Jurkat, Clone E6-1 (cell line): Measurements from ENCODE around the gene LRP5.

Experiments
- DNase-seq: peaks from one replicate; pipeline ENCODE4 v3.0.0-alpha.2; 2011; ENCODE audit warnings: low read depth, low spot score
- H3K4me3 ChIP-seq: 2 replicates; pipeline ENCODE4 v1.5.1; 2011; ENCODE audit warnings: mild to moderate bottlenecking, low read length, control low read depth, moderate library complexity

The LRP5 gene

GRCh38 chr11:68354148-68354872 is 41.9 kb downstream of the LRP5 start:
- no peak overlapping the region for H3K4me3 ChIP-seq
- DNase-seq: no peak

GRCh38 chr11:68355471-68355870 is 43.1 kb downstream of the LRP5 start:
- no peak for DNase-seq
- no peak overlapping the region for H3K4me3 ChIP-seq

- DNase-seq: no peak
- H3K4me3 ChIP-seq: no peak overlapping the region
Measured at GRCh38 chr11:68357568-68357967, 45.2 kb downstream of the LRP5 start.

- H3K4me3 ChIP-seq: no peak overlapping the region
- no peak for DNase-seq
Measured at GRCh38 chr11:68358416-68358815, 46.0 kb downstream of the LRP5 start.

DNA sequence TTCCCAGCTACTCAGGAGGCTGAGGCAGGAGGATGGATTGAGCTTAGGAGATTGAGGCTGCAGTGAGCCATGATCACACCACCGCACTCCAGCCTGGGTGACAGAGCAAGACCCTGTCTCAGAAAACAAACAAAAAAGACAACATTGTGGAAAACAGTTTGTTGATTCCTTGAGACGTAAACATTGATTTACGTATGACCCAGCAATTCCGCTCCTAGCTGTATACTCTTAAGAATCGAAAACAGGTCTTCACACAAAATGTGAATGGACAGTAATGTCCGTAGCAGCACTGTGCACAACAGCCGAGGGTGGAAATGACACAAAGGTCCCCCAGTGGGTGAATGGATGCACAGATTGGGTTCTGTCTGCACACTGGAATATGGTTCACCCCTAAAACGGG is 49.3 kb downstream of the LRP5 start:
- no peak overlapping the region for H3K4me3 ChIP-seq

GRCh38 chr11:68362801-68363379 is 50.5 kb downstream of the LRP5 start:
- H3K4me3 ChIP-seq: no peak overlapping the region
- no peak for DNase-seq

More for the DNA sequence above, 49.3 kb downstream of the LRP5 start:
- DNase-seq: no peak

- DNase-seq: no peak
- no peak overlapping the region for H3K4me3 ChIP-seq
Measured at GRCh38 chr11:68363776-68364175, 51.4 kb downstream of the LRP5 start.

DNA sequence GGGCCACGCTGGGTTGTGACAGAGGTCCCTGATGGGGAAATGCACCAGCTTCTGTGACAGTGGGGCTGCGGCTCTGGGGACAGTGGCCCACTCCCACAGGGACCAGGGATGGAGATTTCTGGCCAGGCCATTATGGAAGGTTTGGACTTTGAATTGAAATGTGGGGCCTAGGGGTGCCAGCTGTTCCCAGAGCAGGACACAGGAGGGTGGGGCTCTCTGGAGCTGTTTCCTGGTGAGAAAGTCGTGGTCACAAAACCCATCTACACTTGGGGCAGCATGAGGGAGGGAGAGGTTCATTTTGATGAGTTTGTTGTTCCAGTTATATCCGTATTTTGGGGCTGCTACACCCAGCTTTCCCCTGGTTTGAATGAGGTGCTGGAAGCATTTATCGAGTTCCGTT is 52.2 kb downstream of the LRP5 start:
- DNase-seq: no peak
- no peak overlapping the region for H3K4me3 ChIP-seq

- no peak overlapping the region for H3K4me3 ChIP-seq
- no peak for DNase-seq
Measured at GRCh38 chr11:68365943-68366435, 53.6 kb downstream of the LRP5 start.

DNA sequence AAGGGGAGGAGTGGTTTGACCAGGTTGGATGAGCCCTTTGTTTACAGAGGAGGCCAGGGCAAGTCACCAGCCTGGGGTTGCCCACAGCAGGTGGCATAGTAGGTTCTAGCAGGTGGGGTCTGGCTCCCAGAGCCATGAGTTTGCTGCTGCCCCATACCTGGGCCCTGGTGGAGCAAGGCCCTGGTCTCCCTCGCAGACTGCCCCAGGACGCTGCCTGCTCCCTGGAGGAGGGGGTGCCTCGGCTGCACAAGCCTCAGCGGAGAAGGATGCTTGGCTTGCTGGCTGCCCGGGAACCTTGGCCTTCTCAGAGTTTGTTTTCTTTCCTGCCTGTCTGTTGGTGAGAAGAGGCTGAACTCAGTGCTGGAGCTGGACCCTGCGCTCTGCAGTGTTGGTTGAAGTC is 54.9 kb downstream of the LRP5 start:
- DNase-seq: no peak
- H3K4me3 ChIP-seq: no peak overlapping the region

DNA sequence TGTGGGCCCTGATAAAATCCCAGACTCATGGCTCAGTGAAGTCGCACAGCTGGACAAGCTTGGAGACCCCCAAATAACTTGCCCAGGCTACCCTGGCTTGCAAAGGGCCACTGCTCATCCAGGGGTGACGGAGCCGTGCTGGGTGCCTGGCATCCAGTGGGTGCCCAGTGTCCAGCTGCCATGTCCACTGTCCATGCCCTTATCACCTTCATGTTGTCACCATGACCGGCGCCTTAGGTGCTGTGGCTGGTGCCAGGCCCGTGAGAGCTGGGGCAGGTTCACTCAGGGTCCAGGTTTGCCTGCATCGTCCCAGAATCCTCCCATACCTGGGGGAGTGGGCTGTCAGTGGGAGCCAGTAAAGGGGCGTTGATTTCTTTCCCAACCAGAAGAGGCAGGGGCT is 57.4 kb downstream of the LRP5 start:
- DNase-seq: no peak
- no peak overlapping the region for H3K4me3 ChIP-seq

GRCh38 chr11:68370211-68371111 is 58.1 kb downstream of the LRP5 start:
- DNase-seq: no peak
- no peak overlapping the region for H3K4me3 ChIP-seq

GRCh38 chr11:68371171-68372041 is 59.0 kb downstream of the LRP5 start:
- DNase-seq: no peak
- H3K4me3 ChIP-seq: no peak overlapping the region

GRCh38 chr11:68372114-68372513 is 59.7 kb downstream of the LRP5 start:
- no peak overlapping the region for H3K4me3 ChIP-seq
- DNase-seq: no peak

GRCh38 chr11:68372625-68373024 is 60.2 kb downstream of the LRP5 start:
- DNase-seq: no peak
- no peak overlapping the region for H3K4me3 ChIP-seq

- DNase-seq: no peak
- no peak overlapping the region for H3K4me3 ChIP-seq
Measured at GRCh38 chr11:68373189-68373814, 60.9 kb downstream of the LRP5 start.

DNA sequence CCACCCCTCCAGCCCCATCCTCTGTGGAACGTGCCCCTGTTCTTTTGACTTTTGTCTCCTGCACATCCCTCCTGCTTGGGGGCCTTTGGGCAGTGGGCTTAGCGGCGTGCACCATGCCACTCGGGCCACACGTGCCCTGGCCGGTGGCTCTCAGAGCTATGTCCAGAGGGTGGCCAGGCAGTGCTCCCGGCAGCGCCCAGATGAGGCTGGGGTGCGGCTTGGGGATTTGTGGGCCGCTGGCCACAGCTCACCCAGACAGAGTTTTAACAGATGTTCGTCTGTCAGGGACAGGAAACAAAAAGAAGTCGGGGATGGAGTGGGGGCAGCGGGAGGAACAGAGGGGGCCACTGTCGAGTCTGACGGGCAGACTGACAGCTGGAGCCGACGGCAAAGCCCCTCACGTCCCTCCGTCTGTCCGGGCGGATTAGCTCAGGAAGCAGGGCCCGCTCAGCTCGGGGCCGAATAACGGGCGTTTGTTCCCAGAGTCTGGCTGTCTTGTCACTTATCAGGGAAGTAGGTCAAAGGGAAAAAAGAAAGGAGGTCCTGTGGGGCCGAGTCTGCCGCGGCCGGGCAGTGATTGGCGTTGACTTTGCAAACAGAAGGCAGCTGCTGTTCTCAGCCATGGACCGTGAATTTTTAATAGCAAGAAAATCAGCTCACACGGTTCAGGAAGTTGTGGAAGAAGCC is 61.6 kb downstream of the LRP5 start:
- DNase-seq: no peak
- no peak overlapping the region for H3K4me3 ChIP-seq

- no peak overlapping the region for H3K4me3 ChIP-seq
- no peak for DNase-seq
Measured at GRCh38 chr11:68374531-68374930, 62.1 kb downstream of the LRP5 start.
